HG03521 (cell line): ENCODE results near the gene SCARB1.

ENCODE experiments used
- ATAC-seq: cut with Tn5 transposase; IDR thresholded peaks from one replicate; pipeline ENCODE4 v1.9.1; 2021; ENCODE audit warnings: mild to moderate bottlenecking, moderate library complexity; ENCODE audit not compliant: unreplicated experiment

Gene SCARB1

DNA sequence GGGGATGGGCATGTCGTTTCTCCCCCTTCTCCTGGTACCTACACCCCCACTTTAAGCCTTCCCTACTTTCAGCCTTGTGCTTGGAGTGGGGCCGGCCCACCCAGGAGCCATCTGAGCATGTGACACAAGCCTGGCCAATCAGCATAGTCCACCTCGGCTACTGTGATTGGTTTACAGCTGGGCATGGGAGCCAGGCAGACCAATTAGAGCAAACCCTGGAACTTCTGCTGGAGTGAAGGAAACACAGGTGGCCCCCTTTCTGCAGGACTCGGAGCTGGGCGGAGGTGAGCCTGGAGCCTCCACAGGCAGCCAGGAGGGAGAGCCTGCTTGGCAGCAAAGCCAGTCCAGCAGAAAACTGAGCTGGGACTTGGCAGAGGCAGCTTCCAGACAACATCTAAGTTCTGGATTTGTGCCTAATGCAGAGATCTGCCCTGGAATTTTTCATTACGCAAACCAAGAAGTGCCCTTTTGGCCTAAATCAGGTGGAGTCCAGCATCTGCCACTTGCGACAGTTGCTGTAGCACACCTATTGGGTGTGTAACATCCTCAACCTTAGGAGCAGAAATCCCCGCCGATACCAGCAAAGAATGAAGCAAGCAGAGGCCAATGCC, 59.5 kb downstream of the SCARB1 start:
- ATAC-seq = no peak

DNA sequence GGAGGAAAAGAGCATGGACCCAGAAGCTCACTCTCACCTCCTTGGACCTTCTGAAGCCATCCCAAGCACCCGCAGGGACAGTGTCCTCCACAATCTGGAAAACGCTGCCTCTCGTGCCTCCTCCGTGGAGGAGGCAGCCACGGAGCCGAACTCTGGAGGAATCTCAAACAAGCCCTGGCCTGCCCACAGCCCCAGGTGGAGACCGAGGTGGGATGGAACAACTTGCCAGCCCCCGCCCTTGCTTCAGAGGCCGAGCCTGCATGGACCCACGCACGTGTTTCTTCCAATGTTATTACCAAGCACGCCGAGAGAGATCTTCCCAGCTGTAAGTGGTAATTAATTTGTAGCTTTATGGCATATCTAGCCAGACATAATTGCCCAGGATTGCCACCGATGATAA, 61.3 kb downstream of the SCARB1 start:
- no peak for ATAC-seq

DNA sequence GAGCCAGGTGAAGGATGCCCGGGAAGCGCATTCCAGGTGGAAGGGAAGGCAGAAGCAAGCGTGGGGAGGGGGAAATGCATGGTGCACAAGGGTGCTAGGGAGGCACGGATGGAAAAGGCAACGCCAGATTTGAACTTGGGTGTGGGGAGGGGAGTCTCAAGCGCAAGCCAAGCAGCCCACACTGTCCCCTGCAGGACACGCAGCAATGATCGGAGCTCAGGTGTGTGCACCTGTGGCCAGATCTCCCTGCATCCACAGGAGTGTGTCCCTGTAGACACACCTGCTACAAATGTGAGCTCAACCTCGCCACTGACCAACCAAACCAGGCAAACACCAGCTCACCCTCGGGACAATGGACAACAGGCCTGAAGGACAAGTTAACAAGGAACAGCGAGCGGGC, 63.2 kb downstream of the SCARB1 start:
- no peak for ATAC-seq

DNA sequence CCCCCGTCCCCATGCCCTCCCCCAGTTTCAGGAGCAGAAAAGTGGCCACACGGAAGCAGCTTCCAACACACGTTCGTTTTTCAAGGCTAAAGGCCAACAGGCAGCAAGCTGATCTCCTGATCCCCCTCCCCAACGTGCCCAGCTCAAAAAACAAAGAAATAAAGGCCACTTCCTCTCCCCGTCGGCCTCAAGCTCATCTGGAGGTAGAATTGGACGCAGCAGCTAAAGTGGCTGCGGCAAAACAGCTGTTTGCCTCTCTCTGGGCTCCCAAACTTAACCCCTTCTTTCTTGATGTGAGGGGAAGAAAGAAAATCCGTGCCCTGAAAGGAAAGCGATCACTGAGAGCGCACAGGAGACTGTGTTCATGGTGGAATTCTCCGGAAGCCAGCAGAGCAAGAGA, 66.3 kb downstream of the SCARB1 start:
- ATAC-seq = no peak

DNA sequence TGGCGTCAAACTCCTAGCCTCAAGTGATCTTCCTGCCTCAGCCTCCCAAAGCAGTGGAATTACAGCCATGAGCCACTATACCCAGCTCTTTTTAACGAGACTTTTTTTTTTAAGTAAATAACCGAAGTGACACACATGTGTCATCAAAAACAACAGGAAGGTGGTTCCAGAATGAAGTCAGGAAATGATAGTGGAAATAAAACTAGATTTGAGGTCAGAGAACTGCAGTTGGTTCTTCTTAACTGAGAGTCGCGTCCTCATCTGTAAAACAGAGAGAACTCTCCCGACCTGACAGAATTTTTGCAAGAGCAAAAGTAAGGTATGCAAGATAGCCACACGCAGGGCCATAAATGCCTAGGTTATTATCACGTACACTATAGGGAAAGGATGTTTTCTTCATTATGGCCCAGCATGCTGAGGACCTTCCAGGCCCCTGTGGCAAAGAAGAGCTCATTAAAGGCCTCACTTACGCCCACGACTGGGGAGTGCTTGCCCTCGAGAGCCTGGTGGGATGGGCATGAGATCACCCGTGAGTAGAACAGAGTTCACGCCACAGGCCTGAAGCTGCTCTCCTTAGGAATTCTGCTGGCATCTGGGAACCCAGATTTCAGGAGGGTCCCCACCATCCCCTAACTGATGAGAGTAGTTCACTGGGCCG, 67.2 kb downstream of the SCARB1 start:
- ATAC-seq = no peak

DNA sequence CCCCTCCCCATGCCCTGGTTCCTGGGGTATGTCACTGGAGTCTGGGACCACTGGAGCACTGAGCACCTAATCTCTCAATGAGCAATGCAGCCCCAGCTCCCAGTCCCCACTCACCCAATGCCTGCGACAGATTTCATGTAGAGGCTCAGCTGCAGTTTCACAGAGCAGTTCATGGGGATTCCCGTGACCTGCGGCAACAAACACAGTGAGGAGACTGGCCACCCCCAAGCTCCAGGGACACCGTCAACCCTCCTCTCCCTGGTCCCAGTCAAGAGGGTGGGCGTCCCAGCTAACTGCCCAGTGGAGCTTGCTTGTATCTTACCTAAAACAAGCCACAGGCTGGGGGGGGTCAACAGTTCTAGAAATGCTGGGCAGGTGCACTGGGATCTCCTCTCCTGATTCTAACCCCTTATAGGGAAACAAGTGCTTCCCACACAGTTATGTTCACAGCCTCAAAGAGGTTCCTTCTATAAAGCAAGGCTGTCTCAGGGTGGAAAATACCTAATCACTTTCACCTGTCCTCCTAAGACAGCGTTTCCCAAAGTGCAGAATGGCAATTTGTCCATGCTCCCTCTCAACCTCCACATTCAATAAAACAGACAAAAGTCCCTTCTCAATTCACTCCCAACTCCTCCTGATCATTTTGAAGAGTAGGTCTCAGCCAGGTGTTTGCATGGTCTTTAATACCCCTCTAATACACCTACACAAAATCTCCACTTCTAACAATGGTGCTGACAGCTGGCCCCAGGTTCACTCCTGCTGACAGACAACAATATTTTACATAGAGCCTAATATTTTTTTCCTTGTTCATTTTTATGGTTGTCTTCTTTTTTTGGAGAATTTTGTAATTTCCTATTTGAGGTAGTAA, 68.3 kb downstream of the SCARB1 start:
- peak; percentile 51 for ATAC-seq

DNA sequence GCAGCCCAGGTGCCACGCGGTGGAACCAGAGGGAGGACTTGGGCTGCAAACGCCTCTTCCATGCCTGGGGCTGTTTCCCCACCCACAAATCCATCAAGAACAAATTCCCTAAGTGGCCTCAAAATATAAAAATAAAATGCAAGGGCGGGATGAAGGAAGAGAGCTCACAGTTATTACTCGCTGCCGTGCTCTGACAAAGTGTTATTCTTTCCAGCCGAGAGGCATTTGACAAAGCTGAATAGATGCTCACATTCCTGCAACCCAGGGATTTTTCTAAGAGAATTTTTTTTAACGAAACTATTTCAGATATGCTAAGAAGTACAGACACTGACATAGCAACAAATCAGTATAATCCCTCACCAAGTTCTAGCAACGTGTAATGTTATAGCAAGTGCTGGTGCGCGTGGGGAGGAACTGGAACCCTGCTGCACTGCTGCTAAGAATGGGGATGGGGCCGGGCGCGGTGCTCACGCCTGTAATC, 70.7 kb downstream of the SCARB1 start:
- ATAC-seq = no peak

DNA sequence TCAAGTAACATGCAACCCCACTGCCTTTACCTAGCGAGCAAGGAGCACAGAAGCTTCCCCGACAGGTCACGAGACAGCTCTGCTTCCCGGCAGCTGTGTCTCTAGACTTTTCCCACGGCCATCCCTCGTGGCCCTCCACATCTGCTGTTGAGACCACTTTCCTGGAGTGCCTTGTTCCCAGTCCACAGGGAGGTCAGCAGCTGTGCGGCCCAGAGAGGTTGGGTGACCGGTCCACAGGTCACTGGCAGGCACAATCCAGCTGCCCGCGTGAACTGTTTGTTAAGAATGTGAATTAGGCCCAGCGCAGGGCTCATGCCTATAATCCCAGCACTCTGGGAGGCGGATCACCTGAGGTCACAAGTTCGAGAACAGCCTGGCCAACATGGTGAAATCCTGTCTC, 71.5 kb downstream of the SCARB1 start:
- no peak for ATAC-seq

DNA sequence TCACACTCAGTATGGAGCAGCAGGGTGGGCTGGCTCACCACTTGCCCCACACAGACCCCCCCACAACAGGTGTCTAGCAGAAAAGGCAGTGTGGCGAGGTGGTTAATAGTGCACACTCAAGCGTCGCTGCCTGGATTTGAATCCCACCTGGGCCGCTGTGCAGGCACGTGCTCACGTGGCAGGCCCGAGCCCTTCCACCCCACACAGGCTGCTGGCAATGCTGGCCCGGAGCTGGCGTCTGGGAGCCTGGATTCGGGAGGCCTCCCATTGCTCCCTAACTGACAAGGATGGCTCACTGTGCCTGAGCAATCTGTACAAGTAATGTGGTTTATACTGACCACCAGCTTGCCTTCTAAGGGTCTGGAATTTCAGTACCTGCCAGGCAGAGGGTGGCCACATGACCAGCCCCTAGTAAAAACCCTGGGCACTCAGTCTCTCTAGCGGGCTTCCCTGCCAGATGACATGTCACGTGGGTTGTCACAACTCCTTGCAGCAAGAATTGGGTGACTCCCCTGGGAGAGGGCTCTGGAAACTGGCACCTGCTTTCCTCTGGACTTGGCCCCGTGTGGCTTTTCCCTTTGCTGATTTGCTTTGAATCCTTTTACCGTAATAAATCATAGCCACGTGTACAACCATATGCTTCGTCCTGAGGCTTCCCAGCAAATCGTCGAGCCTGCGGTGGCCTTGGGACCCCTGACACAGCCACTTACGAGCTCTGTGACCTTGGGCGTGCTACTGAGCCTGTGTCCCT, 72.8 kb downstream of the SCARB1 start:
- no peak for ATAC-seq

DNA sequence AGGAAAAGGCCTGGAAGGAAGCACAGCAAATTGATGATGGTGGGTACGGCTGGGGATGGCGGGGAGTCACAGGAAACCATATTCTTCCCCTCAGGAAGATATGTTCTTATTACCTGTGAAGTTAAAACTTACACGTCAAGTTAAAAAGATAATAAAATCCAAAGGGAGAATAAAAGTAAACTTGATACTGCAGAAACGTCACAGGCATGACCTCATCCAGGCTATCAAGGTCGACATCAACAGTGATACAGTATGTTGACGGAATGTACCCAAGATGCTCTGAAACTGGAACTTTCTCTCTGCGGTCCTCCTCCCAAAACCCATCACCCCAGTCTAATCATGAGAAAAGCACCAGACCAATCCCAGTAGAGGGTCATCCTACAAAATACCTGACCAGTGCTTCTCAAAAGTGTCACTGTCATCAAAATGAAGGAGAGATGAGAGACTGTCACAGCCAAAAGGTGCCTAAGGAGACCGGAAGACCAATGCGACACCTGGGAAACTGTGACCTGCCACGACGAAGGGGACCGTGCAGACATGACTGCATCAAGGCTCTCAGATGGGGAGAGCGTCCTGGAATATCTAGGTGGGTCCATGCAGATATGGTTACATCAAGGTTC, 74.6 kb downstream of the SCARB1 start:
- ATAC-seq = no peak

DNA sequence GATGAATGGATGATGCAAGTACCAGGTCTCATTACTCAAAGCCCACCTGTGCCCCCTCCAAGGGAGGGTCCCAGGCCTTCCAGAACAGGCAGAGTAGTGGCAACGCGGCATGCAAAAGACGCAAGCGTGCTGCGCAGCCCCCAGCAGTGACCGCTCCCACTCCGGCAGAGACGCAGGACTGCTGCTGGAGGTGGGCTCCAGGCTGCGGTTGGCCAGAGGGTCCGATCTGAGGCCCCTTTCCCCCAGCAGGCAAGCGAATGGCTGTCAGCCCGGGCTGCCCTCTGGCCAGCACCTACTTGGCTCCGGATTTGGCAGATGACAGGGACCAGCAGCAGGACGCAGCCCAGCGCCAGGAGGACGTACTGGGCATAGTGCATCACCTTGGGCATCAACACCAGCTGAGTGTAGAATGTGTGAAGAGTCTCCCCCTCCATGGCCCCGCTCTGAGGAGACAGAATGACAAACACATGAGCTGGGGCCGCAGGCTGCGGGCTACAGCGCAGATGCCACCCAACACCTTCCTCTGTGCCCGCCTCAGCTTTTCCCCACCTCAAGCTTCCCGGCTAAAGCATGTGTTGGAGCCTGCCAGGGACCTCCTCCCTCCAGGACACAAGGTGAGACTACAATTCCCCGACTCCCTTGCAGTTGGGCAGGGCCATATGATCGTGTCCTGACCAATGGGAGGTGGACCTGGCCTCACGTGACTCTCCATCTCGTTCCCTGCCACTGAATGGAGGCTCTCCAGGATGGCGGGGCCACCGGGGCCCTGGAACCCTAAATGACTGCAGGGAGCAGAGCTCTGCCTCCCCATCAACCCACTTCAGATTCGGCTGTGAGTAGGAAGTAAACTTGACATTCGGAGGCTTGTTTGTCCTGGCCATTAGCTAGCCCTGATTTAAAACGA, 77.4 kb downstream of the SCARB1 start:
- ATAC-seq = no peak

DNA sequence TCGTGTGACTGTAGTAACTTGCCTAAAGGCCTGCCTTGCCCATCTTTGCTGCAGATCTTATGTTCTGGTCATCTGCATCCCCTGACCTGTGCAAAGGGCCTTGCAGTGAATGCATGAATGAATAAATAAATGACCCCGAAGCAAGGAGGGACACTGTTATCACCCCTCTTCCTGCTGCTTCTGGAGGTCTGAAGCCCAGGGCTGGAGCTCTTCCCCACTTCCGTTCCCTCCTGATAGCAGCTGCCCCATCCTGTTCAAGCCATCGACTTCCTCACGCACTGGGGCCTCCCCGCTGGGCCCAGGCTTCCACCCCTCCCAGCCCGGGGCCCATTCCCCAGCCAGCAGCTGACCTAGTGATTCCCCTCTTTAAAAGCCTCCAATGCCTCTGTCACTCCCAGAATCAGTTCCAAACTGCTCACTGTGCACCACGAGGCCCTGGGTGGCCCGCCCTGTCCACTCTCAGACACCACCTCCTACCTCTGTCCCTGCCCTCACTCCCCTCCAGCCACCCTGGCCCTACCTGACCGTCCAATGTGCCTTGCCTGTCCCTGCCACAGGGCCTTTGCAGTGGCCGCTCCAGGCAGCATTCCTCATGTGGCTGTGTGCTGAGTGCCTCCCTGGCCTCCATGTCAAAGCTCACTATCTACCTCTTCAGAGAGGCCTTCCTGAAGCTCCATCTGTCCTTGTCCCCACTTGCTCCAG, 78.6 kb downstream of the SCARB1 start:
- ATAC-seq = no peak

DNA sequence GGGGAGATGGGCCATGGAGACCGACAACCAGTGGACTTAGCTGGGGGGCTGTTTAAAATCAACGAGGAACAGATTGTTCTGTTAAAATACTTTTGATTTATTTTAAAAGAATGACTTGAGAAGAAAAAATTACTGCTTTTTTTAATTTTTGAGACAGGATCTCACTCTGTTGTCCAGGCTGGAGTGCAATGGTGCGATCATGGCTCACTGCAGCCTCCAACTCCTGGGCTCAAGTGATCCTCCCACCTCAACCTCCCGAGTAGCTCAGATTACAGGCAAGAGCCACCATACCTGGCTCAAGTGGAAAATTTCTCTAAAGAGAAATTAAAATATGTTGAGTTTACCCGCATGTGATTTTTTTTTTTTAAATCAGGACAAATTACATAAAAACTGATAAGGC, 80.6 kb downstream of the SCARB1 start:
- no peak for ATAC-seq

DNA sequence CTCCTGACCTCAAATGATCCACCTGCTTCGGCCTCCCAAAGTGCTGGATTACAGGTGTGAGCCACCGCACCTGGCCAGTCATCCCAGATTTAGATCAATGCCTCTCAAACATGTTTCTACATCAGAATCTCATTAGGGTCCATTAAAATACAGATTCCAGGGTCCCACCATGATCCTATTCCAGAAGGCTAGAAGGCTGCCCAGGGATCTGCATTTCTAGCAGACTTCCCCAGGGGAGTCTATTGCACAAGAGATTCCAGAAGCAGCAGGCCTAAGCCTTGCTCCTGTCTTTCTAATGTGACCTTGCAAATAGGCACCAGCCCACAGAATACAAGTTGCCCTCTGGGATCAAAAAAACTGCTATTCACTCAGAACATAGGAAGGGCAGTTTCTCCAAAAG, 81.5 kb downstream of the SCARB1 start:
- no peak for ATAC-seq

DNA sequence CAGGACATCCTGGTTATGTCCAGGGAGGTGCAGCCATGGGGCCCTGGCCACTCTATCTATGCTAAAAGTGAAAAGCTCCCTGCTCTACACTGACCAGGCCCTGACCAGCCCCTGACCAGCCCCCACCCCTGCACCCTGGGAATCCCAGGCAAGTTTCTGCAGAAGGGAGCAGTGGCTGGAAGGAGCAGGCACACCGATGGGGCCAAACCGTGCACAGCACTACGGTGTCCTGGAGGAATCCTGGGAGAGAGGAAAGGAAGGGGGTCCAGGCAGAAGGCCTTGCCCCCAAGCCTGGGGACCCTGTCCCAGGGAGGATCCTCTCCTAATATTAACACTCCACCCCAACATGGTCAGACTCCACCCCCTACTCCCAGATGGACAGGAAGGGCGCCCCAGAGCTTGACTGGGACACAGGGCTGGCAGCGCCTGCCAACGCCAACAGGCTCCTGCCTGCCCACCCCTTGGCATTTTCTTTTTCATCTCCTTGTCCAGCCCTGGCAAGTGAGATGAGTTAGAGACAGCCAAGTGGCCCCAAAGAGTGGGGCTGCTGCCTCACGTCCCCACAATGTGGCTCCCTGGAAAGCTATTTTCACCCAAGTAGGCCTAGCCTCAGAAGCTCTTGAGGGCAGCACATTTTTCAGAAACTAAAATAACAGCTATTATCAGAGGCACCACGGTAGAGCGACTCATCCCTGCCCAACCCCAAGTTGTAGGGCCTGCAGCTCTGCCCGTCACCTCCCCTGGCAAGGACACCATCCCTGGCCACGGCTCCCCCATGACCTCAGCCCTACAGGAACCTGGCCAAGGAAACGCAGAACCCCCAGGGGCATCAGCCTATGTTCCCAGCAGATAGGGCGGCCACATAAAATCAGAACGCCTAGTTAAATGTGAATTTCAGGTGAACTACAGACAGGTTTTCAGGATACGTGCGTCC, 82.6 kb downstream of the SCARB1 start:
- ATAC-seq = no peak

DNA sequence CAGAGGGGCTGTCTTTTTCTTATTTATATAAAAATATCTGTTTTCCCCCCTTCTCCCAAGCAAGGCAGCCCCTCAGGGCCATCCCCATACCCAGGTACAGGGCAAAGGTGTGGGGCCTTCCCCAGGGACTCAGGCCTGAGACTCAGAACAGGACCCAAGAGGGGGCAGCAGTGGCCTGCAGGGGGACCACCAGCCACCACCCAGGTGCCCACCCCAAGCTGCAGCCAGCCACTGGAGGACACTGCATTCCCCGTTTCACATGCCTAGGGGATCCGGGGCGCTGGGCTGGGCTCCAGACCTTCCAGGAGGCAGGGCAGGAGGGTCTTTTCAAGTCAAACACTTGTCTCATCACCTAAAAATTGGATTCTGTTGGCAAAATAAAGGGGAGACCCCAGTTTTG, 83.3 kb downstream of the SCARB1 start:
- no peak for ATAC-seq

DNA sequence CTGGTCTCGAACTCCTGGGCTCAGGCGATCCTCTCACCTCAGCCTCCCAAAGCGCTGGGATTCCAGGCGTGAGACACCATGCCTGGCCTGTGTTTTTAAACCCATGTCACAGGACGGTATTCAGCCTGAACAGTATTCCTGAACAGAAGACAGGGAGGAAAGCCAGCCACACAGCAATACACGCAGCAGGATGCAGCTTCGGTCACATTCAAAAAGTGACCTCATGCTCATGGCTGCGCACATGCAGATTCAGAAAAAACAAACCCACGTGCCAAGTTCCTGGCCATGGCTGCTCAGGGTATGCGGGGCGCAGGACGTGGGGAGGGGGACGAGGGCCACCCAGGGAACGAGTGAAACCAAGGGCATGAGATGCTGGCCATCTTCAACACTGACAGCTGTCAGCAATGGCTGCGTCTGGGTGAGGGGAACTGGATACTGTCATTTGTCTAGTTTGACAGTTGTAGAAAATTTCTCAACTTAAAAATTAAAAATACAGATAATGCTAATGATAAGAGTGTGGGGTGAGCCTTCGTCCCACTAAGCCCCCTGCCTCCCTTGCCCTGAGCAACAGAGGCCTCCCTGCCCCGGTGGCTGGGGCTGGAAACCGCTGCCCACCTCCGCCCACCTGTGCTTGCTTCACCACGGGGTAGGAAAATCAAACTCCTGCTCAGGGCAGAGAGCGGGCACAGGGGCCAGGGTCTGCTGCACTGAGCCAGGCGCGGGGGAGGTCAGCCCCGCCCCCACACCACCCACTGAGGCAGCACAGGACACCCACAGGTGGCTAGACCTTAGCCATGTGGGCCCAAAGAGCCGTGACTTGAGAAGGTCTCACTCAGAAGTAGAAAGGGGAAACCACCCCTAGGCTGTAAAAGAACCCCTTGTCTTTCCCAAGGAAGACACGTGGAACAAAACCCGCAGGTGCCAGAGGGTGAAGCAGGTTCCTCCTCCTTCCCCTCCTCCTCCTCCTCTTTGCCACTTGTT, 84.2 kb downstream of the SCARB1 start:
- peak; percentile 31 for ATAC-seq
